LNCAP (cell line): ENCODE measurements around the gene SENP2.

Experiments
- TF ChIP-seq, protein P1 (sequence below): fragments of 450-650 bp; IDR thresholded peaks from 2 replicates; pipeline ENCODE4 v1.5.1; 2017; ENCODE audit warnings: mild to moderate bottlenecking

Gene SENP2

DNA sequence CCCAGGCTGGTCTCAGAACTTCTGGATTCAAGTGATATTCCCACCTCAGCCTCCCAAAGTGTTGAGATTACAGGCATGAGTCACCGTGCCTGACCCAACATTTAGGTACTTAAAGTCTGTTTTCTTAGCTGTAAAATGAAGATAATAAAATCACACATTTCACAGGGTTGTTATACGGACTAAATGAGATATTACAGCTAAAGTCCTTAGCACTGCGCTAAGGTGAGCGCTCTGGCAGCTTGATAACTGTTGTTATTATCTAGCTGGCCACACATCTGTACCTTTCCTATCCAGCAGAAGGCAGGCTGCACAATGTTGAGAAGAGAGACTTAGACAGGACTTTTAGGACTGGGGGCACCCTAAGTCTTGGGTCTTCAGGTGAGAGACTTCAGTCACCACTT lies 31.0 kb upstream of the SENP2 start:
- TF ChIP-seq, protein P1, sequence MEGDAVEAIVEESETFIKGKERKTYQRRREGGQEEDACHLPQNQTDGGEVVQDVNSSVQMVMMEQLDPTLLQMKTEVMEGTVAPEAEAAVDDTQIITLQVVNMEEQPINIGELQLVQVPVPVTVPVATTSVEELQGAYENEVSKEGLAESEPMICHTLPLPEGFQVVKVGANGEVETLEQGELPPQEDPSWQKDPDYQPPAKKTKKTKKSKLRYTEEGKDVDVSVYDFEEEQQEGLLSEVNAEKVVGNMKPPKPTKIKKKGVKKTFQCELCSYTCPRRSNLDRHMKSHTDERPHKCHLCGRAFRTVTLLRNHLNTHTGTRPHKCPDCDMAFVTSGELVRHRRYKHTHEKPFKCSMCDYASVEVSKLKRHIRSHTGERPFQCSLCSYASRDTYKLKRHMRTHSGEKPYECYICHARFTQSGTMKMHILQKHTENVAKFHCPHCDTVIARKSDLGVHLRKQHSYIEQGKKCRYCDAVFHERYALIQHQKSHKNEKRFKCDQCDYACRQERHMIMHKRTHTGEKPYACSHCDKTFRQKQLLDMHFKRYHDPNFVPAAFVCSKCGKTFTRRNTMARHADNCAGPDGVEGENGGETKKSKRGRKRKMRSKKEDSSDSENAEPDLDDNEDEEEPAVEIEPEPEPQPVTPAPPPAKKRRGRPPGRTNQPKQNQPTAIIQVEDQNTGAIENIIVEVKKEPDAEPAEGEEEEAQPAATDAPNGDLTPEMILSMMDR, result no peak

DNA sequence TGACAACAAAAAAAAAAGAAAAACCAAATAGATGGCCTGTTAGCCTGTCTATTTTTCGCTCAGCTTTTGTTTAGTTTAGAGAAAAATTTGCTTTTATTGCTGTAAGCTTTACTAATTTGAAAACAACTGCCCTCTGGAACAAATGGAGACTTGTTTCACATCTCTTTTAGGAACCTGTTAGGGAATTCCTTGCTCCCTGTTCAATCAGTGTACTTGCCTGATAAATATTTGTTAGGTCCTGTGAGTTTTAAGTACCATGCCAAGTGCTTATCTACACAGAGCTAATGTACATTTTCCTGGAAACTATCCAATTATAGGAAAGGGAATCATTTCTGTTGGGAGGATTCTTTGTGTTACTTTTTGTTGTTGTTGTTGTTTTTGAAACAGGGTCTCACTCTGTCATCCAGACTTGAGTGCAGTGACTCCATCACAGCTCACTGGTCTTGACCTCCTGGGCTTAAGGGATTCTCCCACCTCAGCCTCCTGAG lies 30.2 kb upstream of the SENP2 start:
- TF ChIP-seq, protein P1, result no peak

GRCh38 chr3:185558395-185558794 lies 27.7 kb upstream of the SENP2 start:
- TF ChIP-seq, protein P1, result no peak

GRCh38 chr3:185559706-185560090 lies 26.4 kb upstream of the SENP2 start:
- TF ChIP-seq, protein P1, result no peak

DNA sequence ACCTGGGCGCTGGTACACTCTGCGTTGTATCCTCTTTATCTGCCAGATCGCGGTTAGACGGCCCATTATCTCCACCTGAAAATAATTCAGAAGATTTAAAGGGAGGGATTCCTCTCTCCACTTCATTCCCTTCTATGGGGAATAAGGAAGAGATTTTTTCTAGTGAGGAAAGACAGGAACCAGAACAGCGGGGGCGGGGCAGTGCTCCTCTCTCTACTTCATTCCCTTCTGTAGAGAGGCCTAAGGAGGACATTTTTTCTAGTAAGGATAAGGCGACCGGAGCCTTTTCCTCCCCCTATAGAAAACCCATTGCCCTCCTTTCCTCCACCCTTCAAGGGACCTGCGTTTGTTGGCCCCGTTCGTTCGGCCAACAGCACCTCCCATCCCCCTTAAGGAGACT lies 25.4 kb upstream of the SENP2 start:
- TF ChIP-seq, protein P1, result no peak

DNA sequence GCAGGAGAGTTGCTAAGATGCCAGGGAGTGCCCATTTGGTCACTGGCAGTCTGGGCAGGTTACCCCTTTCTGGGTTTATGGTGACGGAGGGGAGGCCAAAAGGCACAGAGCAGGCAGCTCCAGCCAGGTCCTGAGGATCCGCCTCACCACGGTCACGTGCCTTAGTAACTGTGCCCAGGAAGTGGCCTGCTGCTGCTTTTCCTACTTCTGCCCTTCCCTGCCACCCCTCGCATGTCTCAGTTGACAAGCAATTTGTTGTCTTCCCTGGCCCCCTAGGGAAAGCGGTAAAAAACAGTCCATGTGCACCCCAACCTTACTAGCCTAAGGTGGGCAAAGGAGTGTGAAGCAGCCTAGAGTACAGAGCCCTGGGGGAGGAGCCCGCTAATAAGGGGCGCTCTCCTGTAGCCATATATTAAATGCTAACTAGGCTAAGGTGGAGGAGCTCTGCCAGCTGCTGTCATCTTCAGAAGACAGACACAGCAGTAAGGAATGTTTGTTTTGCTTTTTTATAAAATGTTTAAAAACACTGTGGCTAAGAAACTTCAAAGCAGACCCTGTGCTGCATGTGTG lies 24.6 kb upstream of the SENP2 start:
- TF ChIP-seq, protein P1, result no peak

GRCh38 chr3:185561958-185562357 lies 24.1 kb upstream of the SENP2 start:
- TF ChIP-seq, protein P1, result no peak

GRCh38 chr3:185572183-185572582 lies 13.9 kb upstream of the SENP2 start:
- TF ChIP-seq, protein P1, result no peak
